Endothelial cell of umbilical vein (primary cell): ENCODE data around the gene TCF7L2. TPM values are rescaled to one million over a fixed set of nuclear protein-coding genes. Genes with fewer than 3 reads are reported as not detected.

Experiments used
- BruUV-seq: library from RNA; stranded (reverse); fragments of 400-500 nt; replicated peaks from 2 replicates; lab custom pipeline; 2021; lab: Mats Ljungman, UMichigan
- CTCF ChIA-PET: fragments of 300-600, 350-600 bp; sonication (Branson Sonifier 250); formaldehyde crosslinking; loops from one replicate; lab custom pipeline; 2021; ENCODE audit warnings: antibody characterized with exemption, inconsistent platforms; lab: Charles Lee
- POLR2A ChIA-PET: fragments of 300-600, 350-600 bp; sonication (Branson Sonifier 250); formaldehyde crosslinking; loops from one replicate; lab custom pipeline; 2021; ENCODE audit warnings: antibody characterized with exemption, inconsistent platforms; lab: Charles Lee
- DNase-seq: peaks from one replicate; pipeline ENCODE4 v3.0.0-alpha.2; 2011; ENCODE audit warnings: low read depth, low spot score
- FAIRE-seq: peaks from 2 replicates; lab custom pipeline; 2011; peaks lifted over from hg19 to GRCh38; lab: Jason Lieb, UNC
- H2AFZ ChIP-seq: 2 replicates; pipeline ENCODE4 v1.6.0; 2012; ENCODE audit warnings: low read depth, low read length, control low read depth, inconsistent platforms
- H3K27ac ChIP-seq: 2 replicates; pipeline ENCODE4 v1.5.1; 2011; ENCODE audit warnings: low read depth, mild to moderate bottlenecking, control low read depth, low read length, moderate library complexity; ENCODE audit not compliant: insufficient read depth
- H3K27me3 ChIP-seq, 2 experiments: 2 replicates each; pipeline versions ENCODE4 v1.6.0 to v1.6.1; 2011; ENCODE audit warnings: low read length in 2 of 2, mixed read lengths in 1 of 2; ENCODE audit not compliant: control insufficient read depth in 2 of 2, insufficient read depth in 2 of 2
- H3K36me3 ChIP-seq, 2 experiments: 2 replicates in 1 of 2; 3 replicates in 1 of 2; pipeline ENCODE4 v1.5.1; 2011; ENCODE audit warnings: low read length in 2 of 2, mild to moderate bottlenecking in 1 of 2, moderate library complexity in 1 of 2; ENCODE audit not compliant: control insufficient read depth in 2 of 2, insufficient read depth in 2 of 2; ENCODE audit errors: extremely low read depth in 1 of 2
- H3K4me1 ChIP-seq: 3 replicates; pipeline ENCODE4 v1.5.1; 2011; ENCODE audit warnings: mild to moderate bottlenecking, low read length; ENCODE audit not compliant: control insufficient read depth, insufficient read depth; ENCODE audit errors: extremely low read depth
- H3K4me2 ChIP-seq: 2 replicates; pipeline ENCODE4 v1.6.1; 2011; ENCODE audit warnings: low read length, control low read depth, mixed read lengths; ENCODE audit not compliant: insufficient read depth
- H3K4me3 ChIP-seq, 3 experiments: fragments of 200-600 bp in 1 of 3; sonication (generic), shearing (Covaris generic) in 1 of 3; replicated peaks in 1 of 3; 2 replicates each; pipeline ENCODE4 v1.5.1; 2011 to 2016; ENCODE audit warnings: control low read depth in 3 of 3, low read length in 3 of 3, mild to moderate bottlenecking in 2 of 3, inconsistent platforms in 1 of 3, low read depth in 1 of 3, moderate library complexity in 1 of 3; ENCODE audit not compliant: insufficient read depth in 1 of 3
- H3K79me2 ChIP-seq: 2 replicates; pipeline ENCODE4 v1.6.0; 2012; ENCODE audit warnings: low read length, inconsistent platforms; ENCODE audit not compliant: control insufficient read depth, insufficient read depth
- H3K9ac ChIP-seq: replicated peaks from 2 replicates; pipeline ENCODE3; 2011; ENCODE audit warnings: low read length, control low read depth; ENCODE audit not compliant: insufficient read depth; ENCODE audit errors: extremely low read depth
- H3K9me1 ChIP-seq: replicated peaks from 3 replicates; pipeline ENCODE4 v1.6.0; 2011; ENCODE audit warnings: mild to moderate bottlenecking, low read length; ENCODE audit not compliant: control insufficient read depth, insufficient read depth; ENCODE audit errors: extremely low read depth
- H3K9me3 ChIP-seq: replicated peaks from 2 replicates; pipeline ENCODE4 v1.5.1; 2012; ENCODE audit warnings: low read length, inconsistent platforms; ENCODE audit not compliant: control insufficient read depth, insufficient read depth
- H4K20me1 ChIP-seq: replicated peaks from 2 replicates; pipeline ENCODE3; 2011; ENCODE audit warnings: mild to moderate bottlenecking, low read length; ENCODE audit not compliant: control insufficient read depth, insufficient read depth; ENCODE audit errors: extremely low read depth
- CTCF ChIP-seq, 2 donors: IDR thresholded peaks; 1 replicate in 1 of 2; 2 replicates in 1 of 2; pipeline ENCODE4 v1.5.1; 2011; ENCODE audit warnings: low read length in 2 of 2, mild to moderate bottlenecking in 2 of 2, moderate library complexity in 2 of 2, control low read depth in 1 of 2, inconsistent platforms in 1 of 2, low read depth in 1 of 2; ENCODE audit not compliant: insufficient read depth in 1 of 2; ENCODE audit errors: extremely low read depth in 1 of 2
- EZH2 ChIP-seq: IDR thresholded peaks from 2 replicates; pipeline ENCODE4 v1.6.1; 2012; ENCODE audit warnings: borderline replicate concordance, low read depth, mild to moderate bottlenecking, moderate library complexity, low read length, inconsistent platforms; ENCODE audit not compliant: severe bottlenecking
- FOS ChIP-seq: IDR thresholded peaks from 2 replicates; pipeline ENCODE4 v1.6.1; 2011; ENCODE audit warnings: mild to moderate bottlenecking, low read length, moderate library complexity, borderline replicate concordance; ENCODE audit not compliant: insufficient read depth
- GATA2 ChIP-seq: IDR thresholded peaks from 2 replicates; pipeline ENCODE4 v1.7.0; 2011; ENCODE audit warnings: low read depth, mild to moderate bottlenecking, moderate library complexity, mixed read lengths, low read length; ENCODE audit not compliant: insufficient read length, insufficient read depth
- JUN ChIP-seq: IDR thresholded peaks from 2 replicates; pipeline ENCODE4 v1.6.1; 2011; ENCODE audit warnings: borderline replicate concordance, low read depth; ENCODE audit not compliant: insufficient read length, insufficient read depth
- MYC ChIP-seq: IDR thresholded peaks from one replicate; pipeline ENCODE4 v1.6.1; 2011; ENCODE audit warnings: mild to moderate bottlenecking, low read depth, low read length
- POLR2A ChIP-seq: IDR thresholded peaks from 2 replicates; pipeline ENCODE4 v1.6.1; 2012; ENCODE audit warnings: low read depth, mild to moderate bottlenecking, control low read depth, low read length
- POLR2AphosphoS5 ChIP-seq: IDR thresholded peaks from 2 replicates; pipeline ENCODE4 v1.6.1; 2012; ENCODE audit warnings: low read depth, mild to moderate bottlenecking, control low read depth, low read length, moderate library complexity; ENCODE audit not compliant: insufficient read depth
- dilution Hi-C: fragments of 300-500 bp; cut with MboI; formaldehyde crosslinking; loops from one replicate; pipeline ENCODE4 v1.15.0; 2019; ENCODE audit warnings: low sequenced_read_pairs; ENCODE audit not compliant: extremely low pct_ligation_motif_present
- intact Hi-C: fragments of 100-400 bp; cut with micrococcal nuclease; formaldehyde crosslinking; loops from one replicate; pipeline ENCODE4 v1.10.0; 2022
- polyA plus RNA-seq, 4 experiments: library from polyadenylated mRNA; depleted of rRNA in 3 of 4; stranded (reverse) in 3 of 4; unstranded in 1 of 4; fragments of >200 nt; gene quantifications; 2 replicates each; pipeline versions ENCODE4 v1.2.1 to v1.2.3, GENCODE V29; 2011 to 2012; ENCODE audit warnings: missing spikeins in 1 of 4
- total RNA-seq: library from RNA; stranded (reverse); gene quantifications from 2 replicates; pipeline ENCODE4 v1.2.3, GENCODE V29; 2021
- TF ChIP-seq, protein P1 (sequence below): IDR thresholded peaks from 2 replicates; pipeline ENCODE4 v1.6.1; 2011; ENCODE audit not compliant: insufficient read depth, insufficient read length

TCF7L2 gene
- total and polyA plus RNA-seq, 2 donors (not counting 3 experiments of a cell fraction or from before 2014, with no cell fraction given) = 9.9 to 21.8 TPM

GRCh38 chr10:113177936-113178335 lies 227.9 kb downstream of the TCF7L2 start:
- FAIRE-seq (no peak), DNase-seq (no peak)
- ChIA-PET CTCF (interaction anchor here (1.1 kb wide), 1 partner anchor 51 kb away, joined by 3 read pairs; no protein-coding TSS in a partner anchor), POLR2A (no interaction called here)
- dilution Hi-C loops = no loop called here
- Histone ChIP-seq H4K20me1 (no peaks in the 10 kb centered on the region), H3K36me3 (no peaks in the 10 kb centered on the region), H3K27ac (no peak overlapping the region), H3K4me3 (no peak overlapping the region), H3K9ac (no peak overlapping the region), H3K4me1 (no peaks in the 10 kb centered on the region), H3K9me1 (no peaks in the 10 kb centered on the region), H3K27me3 (no peaks in the 10 kb centered on the region), H3K9me3 (no peaks in the 10 kb centered on the region), H2AFZ (no peak overlapping the region), H3K4me2 (no peak overlapping the region), H3K79me2 (no peaks in the 10 kb centered on the region)
- intact Hi-C loops = no loop called here
- no peak for TF ChIP-seq CTCF (IDR thresholded peaks at IDR 0.05; ENCODE audit: extremely low read depth in 1 of 2, insufficient read depth in 1 of 2, low read depth in 1 of 2, low read length in 2 of 2)
- no peak for TF ChIP-seq EZH2
- TF ChIP-seq MYC = no peak
- TF ChIP-seq POLR2A = no peak
- TF ChIP-seq, protein P1, sequence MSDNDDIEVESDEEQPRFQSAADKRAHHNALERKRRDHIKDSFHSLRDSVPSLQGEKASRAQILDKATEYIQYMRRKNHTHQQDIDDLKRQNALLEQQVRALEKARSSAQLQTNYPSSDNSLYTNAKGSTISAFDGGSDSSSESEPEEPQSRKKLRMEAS = no peak
- BruUV-seq = no TSS peak

DNA sequence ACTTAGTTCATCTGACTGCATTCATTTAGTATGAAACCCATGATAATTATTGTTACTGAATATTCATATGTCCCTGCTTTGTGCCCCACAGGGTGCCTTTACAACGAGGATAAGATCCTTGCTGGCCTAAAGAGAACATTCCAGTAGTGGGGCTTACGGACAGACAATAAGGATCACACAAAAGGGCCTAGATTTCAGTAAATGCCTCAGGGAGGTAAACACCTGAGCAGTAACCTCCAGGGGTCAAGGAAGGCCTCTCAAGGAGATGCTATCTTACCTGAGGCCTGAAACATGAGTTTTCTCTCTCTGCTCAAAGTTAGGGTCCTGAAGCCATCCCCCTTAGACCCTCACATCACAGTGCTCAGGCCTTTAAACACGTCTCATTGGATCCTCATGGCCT lies 228.7 kb downstream of the TCF7L2 start:
- H3K4me3 ChIP-seq = no peak overlapping the region
- ChIA-PET CTCF (no interaction called here), POLR2A (no interaction called here)
- DNase-seq (no peak), FAIRE-seq (no peak)
- dilution Hi-C loops = no loop called here
- TF ChIP-seq FOS (no peak), MYC (no peak), JUN (no peak), POLR2A (no peak), GATA2 (no peak), POLR2AphosphoS5 (no peak), EZH2 (no peak), CTCF (IDR thresholded peaks at IDR 0.05; ENCODE audit: extremely low read depth in 1 of 2, insufficient read depth in 1 of 2, low read depth in 1 of 2, low read length in 2 of 2) (no peak)
- TF ChIP-seq, protein P1 = no peak
- H2AFZ ChIP-seq = no peak overlapping the region
- no peaks in the 10 kb centered on the region for H3K27me3 ChIP-seq
- no peaks in the 10 kb centered on the region for H3K79me2 ChIP-seq
- no peak overlapping the region for H3K27ac ChIP-seq
- H3K9ac ChIP-seq = no peak overlapping the region
- H4K20me1 ChIP-seq = no peaks in the 10 kb centered on the region
- H3K9me3 ChIP-seq = no peaks in the 10 kb centered on the region
- no peaks in the 10 kb centered on the region for H3K36me3 ChIP-seq
- no peaks in the 10 kb centered on the region for H3K9me1 ChIP-seq
- no TSS peak for BruUV-seq
- intact Hi-C loops = no loop called here
- no peaks in the 10 kb centered on the region for H3K4me1 ChIP-seq
- H3K4me2 ChIP-seq = no peak overlapping the region
